Embryonic facial prominence (tissue), 1 donor: Measurements from ENCODE around the gene EME2.
"Not testable (repeated sequence)": the region's sequence is repeated elsewhere in the genome, so short reads cannot be mapped to it uniquely, and the experiment has no call there.

Experiments used
- DNase-seq: peaks from one replicate; pipeline ENCODE4 v3.0.0-alpha.2; 2016; ENCODE audit errors: extremely low spot score

The EME2 gene

DNA sequence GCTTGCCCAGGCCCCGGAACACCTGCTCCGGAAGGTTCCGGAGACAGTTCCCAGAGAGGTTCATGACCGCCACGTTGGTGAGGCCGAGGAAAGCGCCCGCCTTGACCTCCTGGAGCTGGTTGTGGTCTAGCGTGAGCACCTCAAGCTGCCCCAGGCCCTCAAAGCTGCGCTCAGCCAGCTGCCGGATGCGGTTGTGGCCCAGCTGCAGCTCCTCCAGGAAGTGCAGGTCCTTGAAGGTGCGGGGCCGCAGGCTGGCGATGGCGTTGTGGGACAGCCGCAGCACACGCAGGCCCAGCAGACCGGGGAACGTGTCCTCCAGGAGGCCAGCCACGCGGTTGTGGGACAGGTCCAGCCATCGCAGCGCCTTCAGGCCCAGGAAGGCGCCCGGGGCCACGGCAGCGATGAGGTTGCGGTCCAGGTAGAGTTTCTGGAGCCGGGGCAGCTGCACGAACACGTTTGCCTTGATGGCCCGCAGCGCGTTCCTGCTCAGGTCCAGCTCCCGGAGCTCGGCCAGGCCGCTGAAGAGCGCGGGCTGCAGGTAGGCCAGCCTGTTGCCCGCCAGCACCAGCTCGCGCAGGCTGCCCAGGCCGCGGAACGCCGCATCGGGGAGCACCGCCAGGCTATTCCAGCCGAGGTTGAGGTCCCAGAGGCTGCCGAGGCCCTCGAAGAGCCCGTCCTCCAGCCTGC lies 18.8 kb downstream of the EME2 start:
- DNase-seq = no peak

- DNase-seq = no peak
These were observed 19.6 kb downstream of the EME2 start for GRCh38 chr16:1791943-1792812.

DNA sequence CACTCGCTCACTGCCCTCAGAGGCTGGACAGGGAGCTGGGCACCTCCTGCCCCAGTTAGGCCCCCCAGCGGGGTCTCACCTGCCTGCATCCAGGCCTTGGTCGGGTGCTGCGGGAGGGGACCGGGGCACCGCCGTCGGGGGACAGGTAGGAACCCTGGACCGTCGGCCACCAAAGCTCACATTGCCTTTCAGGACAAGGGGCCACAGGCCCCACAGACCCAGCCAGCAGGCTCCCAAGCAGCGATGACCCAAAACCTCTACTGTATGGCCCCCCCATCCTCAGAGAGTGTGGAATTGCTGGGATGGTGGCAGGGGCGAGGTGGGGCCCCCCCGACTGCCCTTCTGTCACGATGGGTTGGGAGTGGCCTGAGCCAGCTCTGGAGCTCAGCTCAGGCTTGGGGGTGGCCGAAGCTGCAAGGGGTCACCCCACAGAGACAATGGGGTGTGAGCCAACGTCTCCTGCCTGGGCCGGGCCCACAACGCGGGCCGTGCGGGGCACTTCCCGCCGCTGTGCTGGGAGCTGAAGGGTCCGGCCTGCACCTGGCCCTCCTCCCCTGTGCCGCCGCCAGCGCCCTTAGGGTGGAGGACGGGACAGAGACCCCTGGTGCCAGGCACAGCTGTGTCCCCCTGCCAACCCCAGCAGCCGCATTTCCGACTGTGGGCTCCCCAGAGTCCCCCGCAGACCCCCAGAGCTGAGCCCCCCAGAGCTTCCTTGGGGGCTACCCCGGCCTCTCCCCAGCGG lies 20.4 kb downstream of the EME2 start:
- no peak for DNase-seq

- DNase-seq = no peak
These were observed 21.1 kb downstream of the EME2 start, which contains the start of gene IGFALS for GRCh38 chr16:1793578-1794220. Gene IGFALS, minus strand, starts transcription at chr16:1793705. Its CDS starts 53 bp downstream, at chr16:1793652.

GRCh38 chr16:1794221-1794871 lies 21.7 kb downstream of the EME2 start:
- DNase-seq = no peak

DNA sequence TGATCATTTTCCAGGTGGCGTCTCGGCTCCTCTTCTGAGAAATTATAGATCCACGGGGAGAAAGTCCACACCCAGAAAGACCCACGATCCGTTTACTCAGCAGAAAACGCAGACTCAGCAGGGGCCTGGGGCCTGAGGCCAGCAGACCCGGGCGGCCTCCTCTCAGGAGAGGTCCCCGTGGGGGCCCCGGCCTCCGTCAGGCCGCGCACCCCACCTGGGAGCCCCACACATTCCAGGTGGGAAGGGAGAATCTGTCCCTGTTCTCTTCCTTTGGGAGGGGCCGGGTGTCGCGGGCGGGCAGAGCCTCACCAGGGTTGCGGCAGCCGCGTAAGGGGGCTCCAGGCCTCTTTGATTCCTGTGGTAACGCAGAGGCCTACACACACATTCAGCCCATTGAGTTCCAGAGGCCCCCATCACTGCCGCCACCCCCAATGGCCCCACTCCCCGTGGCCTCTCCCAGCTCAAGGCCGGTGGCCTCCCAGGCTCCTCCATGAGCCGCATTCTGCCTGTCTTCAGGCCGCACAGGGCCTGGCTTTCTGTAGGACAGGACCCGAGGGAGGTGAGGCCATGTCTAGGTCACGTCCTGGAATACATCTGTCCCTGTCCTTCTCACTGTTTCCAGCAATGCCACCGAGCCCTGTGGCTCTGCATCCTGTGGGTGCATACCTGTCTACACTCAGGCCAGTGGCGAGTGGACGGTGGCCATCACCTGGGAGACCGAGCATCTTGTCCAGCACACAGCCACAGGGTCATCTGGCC lies 22.5 kb downstream of the EME2 start:
- no peak for DNase-seq

DNA sequence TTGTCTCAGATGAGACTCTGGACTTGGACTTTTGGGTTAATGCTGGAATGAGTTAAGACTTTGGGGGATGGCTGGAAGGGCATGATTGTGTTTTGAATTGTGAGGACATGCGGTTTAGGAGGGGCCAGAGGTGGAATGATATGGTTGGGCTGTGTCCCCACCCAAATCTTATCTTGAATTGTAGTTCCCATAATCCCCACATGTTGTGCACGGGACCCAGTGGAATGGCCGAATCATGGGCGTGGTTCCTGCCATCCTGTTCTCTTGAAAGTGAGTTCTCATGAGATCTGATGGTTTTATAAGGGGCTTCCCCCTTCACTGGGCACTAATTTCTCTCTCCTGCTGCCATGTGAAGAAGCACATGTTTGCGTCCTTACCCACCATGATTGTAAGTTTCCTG lies 26.7 kb downstream of the EME2 start:
- DNase-seq = not testable (repeated sequence)

GRCh38 chr16:1800701-1801100 lies 28.1 kb downstream of the EME2 start:
- DNase-seq = no peak

DNA sequence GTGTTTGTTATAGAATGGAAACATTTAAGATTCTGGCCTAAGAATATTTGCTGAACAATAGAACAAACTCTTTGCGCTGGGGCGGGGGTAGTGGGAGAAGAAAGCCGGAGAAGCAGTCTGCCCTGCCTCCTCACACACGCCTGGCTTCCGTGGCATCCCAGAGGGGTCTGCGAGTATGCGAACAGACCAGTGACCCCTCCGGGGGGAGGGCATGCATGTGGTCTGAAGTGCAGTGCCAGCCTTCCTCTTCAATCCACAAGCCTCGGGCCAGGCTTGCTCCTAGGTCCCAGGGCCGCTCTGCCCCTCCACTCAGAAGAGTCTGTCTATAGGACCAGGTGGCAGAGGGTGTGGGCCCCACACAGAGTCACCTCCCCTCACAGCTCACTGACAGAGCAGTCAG lies 35.0 kb downstream of the EME2 start:
- DNase-seq = no peak

DNA sequence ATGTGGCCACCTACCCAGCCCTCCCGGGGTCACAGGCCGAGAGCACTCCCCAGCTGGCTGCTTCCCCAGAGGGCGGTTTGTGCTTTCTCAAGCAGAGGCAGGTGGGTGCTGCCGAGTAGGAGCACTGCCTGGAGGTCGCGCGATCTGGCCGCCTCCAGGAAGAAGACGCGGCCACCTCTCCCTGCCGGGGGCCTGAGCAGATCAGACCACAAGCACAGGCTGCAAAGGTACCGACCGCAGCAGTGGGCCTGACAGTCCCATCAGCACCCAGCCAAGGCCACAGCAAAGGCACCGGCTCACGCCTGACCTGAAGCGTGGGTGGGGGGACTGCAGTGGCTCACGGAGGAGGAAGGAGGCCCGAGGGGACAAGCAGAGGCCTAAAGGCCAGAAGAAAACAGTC lies 36.1 kb downstream of the EME2 start:
- no peak for DNase-seq

- DNase-seq = no peak
These were observed 36.7 kb downstream of the EME2 start for GRCh38 chr16:1809281-1809801.

GRCh38 chr16:1810106-1810505 lies 37.5 kb downstream of the EME2 start:
- no peak for DNase-seq

GRCh38 chr16:1810536-1810935 lies 37.9 kb downstream of the EME2 start:
- DNase-seq = no peak

GRCh38 chr16:1812732-1813163 lies 40.1 kb downstream of the EME2 start:
- DNase-seq = no peak

DNA sequence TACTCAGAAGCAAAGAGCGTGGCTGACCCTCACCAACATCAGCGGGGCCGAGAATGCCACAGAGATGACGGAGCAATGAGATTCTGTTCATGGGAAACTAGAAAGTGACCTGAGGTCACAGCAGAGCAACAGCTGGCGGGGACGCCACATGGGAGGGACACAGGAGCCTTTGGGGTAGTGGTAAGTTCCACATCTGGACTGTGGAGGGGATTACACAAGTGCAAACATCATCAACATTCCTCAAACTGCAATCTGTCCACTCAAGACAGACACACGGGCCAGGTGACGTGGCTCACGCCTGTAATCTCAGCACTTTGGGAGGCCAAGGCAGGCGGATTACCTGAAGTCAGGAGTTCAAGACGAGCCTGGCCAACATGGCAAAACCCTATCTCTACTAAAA lies 42.9 kb downstream of the EME2 start:
- DNase-seq = no peak

DNA sequence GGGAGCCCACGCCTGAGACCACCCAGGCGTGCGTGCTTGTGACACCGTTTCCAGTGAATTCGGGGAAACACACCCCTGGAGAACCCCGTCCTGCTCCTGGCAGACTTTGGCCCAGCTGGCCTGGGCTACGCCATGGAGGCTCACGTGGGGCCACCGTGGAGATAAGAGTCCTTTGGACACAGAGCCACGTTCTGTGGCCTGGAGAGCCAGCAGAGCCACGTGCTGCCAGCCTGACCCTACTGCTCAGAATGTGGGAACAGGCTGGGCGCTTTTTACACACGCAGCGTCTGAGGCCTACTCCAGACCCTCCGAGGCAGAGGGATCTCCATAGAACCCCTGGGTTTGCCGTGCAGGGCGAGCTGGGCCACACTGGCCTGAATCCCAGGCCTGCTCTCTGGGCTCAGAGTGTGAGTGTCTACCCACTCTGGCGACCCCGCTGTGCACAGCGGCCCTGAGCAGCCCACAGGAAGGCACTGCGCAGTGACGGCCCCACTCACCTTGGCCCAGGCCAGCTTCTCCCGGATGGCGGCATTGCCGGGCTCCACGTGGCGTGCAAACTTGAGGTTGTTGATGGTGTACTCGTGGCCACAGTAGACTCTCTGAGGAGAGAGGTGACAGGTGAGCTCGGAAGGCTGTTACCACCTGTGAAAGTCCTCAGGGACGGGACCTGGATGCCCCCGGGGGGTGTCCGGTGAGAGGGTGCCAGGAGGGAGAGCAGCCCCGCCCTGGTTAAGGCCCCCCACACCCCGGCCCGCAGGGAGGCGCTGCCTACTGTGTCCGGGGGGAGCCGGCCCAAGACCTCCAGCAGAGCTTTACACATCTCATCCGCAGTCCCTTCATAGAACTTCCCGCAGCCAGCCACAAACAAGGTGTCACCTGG lies 44.0 kb downstream of the EME2 start:
- DNase-seq = no peak

- DNase-seq = no peak
These were observed 44.6 kb downstream of the EME2 start for GRCh38 chr16:1817276-1817589.

- DNase-seq = no peak
These were observed 45.1 kb downstream of the EME2 start for GRCh38 chr16:1817716-1818115.

GRCh38 chr16:1818204-1818872 lies 45.7 kb downstream of the EME2 start:
- DNase-seq = no peak
